GM19193 (cell line): Measurements from ENCODE around the gene PDE1C.

ENCODE experiments used
- POLR2A ChIP-seq: IDR thresholded peaks from 4 replicates; pipeline ENCODE4 v1.6.1; 2011; ENCODE audit not compliant: insufficient read depth, insufficient read length; ENCODE audit errors: extremely low read depth

PDE1C gene

DNA sequence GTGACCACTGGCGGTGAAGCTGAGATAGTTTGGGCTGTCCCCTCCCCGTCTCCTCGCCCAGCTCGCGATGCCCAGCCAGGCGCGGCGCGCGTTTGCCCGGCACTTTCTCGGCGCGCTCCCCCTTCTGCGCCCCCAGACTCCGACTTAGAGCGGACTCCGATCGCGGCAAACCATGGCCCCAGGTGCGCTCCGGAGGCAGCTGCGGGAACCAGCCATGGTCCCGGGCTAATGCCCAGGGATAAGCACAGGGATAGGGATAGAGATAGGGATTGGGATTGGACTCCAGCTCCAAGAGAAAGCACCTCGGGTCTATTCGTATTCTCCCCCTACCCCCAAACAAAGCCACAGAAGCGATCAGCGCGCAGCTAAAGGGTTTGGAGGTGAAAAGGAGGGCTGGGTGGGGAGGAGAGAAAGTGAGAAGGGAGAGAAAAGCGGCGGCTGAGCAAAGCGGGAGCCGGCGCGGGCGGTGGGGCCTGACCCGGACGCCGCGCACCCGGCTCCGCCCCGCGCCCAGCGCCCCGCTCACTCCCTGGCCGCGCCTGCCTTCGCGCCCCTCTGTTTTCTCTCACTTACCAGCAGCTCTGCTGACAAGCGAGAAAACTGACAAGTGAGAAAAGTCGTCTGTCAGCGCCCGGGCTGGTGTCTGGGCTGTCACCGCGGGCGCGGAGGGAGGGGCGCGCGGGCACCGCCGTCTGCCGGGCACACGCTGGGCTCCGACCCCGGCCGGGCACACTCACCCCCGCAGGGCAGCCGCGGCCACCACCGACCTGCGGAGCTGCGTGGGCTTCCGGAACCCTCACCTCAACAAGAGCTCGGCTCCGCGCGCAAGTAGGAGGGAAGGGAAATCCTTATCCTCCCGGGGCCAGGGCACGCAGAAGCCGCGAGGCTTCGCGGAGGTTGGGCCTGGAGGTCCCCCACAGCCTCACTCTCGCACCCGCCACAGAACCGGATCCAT lies at the start of gene PDE1C:
PDE1C (minus strand) TSS at position 2 of the 955 bp plus-strand sequence.
- no peak for TF ChIP-seq POLR2A

GRCh38 chr7:32119790-32120196 lies 49.6 kb upstream of the PDE1C start:
- no peak for TF ChIP-seq POLR2A

GRCh38 chr7:32117837-32118236 lies 47.6 kb upstream of the PDE1C start:
- no peak for TF ChIP-seq POLR2A

- no peak for TF ChIP-seq POLR2A
Observed at GRCh38 chr7:32116436-32116835, 46.2 kb upstream of the PDE1C start.

DNA sequence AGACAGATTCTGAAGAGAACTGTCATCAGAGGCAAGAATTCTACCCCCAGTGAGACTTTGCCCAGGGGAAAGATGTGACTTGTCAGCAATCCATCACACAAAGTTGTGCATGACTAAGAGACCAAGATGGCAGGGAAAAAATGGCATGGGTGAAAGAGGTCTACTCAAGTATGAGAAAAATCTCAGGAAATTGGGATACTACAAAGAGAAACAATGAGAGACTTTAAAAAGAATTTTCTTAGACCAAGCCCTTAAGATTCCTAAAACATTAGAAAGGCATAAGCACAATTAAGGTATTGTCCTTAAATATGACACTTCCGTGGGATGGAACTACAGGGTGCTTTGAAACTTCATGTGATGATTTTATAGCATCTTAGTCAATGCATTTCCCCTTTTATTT lies 45.6 kb upstream of the PDE1C start:
- TF ChIP-seq POLR2A = no peak

DNA sequence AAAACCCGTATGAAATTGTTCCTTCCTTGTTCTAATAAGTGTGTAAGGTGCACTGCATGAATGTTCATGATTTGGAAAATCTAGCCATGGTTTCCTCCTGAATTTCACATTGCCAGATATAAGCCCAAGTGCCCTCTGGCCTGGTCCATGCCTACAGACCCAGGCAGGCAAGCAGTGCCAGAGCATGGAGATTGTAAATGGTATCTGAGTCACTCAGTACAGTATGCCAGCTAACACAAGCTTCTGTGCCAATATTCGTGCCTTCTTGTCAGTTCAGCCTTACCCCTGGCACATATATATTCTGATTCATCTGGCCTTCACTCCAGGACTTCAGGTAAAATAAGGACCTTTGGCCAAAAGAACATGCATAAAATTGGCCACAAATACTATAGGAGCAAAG lies 38.4 kb upstream of the PDE1C start:
- TF ChIP-seq POLR2A = no peak

DNA sequence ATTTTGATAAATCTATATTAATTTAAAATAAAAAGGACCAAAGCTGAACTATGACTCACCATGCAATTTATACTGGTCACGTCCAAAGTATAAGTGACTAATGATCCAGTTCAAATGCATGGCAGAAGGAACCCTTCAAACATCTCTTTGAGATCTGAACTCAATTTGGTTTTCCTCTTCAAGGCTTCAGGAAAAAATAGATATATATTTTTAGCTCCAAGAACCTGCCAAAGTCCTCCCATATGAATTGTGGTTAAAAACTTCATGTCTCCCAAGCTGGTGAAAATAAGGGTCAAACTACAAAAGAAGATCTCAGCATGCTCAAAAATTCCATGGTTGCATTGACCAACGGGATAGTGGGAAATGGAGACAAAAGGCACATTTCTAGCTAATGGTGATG lies 34.6 kb upstream of the PDE1C start:
- no peak for TF ChIP-seq POLR2A

GRCh38 chr7:32103361-32103760 lies 33.2 kb upstream of the PDE1C start:
- TF ChIP-seq POLR2A = no peak

DNA sequence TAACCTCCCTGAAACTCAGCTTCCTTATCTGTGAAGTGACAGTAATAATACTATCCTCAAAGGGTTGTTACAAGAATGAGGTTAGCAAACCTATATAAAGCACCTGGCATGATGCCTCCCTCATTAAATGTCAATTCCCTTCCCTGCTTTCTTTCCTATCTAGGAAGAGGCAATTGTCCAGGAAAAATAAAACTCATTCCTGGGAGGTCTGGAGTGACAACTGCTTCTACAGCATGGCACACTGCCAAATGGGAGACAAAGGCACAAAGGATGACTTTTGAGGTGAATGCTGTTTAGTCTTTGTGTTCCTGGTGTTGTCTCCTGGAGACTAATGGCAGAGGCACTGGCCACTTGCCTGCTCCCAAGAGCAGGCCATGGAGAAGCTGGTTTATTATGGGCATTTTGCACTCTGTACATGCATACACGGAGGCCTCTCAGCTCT lies 32.2 kb upstream of the PDE1C start:
- TF ChIP-seq POLR2A = no peak

- TF ChIP-seq POLR2A = no peak
Observed at GRCh38 chr7:32100407-32100907, 30.2 kb upstream of the PDE1C start.

- TF ChIP-seq POLR2A = no peak
Observed at GRCh38 chr7:32094516-32094915, 24.3 kb upstream of the PDE1C start.

DNA sequence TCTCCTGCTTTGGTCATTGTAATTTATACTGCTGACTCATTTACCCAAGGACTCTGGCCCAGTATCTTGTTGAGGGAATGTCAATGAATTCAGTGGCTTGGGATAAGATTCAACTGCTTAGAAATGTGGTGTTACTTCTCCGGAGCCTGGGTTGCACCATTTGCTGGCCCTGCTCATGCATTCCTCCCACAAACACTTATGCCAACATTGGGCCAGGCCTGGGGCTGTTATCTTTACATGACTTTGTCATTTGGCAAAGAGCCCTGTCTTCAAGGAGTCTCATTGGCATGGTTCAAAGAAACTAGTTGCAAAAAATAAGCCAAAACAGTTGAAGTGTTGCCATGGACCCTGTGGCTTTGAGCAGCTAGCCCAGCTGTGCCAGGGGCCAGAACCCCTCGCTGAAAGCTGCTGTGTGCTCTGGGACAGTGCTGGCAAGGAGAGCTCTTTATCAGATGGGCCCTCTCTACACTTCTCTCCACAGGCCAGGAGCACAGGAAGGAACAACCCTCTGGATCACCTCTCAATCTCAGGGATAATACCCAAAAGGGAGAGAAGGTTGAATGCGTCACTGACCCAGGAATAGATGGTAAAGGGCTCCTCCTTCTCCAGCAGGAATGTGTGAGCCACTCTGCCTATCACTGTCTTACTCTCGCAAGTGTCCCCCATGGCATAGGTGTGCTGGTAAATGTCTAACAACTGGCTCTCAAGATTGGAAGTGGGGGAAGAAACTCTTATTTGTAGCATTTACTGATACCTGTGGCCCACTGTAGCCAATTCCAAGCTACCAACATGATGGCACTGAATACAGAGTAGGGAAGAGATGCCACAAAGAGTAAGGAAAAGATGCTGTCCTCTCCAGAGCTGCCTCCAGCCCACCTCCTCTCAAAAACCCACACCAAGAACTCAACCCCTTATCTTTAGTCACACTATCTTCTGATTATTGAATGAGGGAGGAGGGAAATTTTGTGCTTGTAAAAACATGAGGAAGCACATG lies 23.5 kb upstream of the PDE1C start:
- TF ChIP-seq POLR2A = no peak

- no peak for TF ChIP-seq POLR2A
Observed at GRCh38 chr7:32092346-32092745, 22.1 kb upstream of the PDE1C start.

- TF ChIP-seq POLR2A = no peak
Observed at GRCh38 chr7:32091608-32092210, 21.5 kb upstream of the PDE1C start.

DNA sequence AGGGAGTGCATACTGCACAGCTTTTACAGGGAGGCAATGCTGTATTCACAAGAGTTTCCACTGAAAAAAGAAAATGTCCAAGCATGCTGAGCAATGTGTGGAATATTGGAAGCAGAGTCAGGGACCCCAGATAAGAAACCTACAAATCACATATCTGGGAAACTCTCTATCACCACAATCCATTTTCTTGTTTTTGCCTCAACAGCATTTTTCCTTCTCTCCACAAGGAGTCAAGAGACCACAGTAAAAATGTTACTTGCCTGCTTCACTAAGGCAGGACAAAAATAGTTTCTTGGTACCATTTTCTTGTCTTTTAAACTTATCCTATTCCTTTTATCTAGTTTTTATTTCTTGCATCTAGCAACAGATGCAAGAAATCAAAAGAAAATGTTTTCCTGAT lies 19.5 kb upstream of the PDE1C start:
- no peak for TF ChIP-seq POLR2A
